B cell (primary cell): ENCODE results near the gene SPTY2D1. TPM values are rescaled to one million over a fixed set of nuclear protein-coding genes. Genes with fewer than 3 reads are reported as not detected.
"Not testable (repeated sequence)": the region's sequence is repeated elsewhere in the genome, so short reads cannot be mapped to it uniquely, and the experiment has no call there.

Experiments used
- ATAC-seq: fragments of 200-7000 bp; cut with Tn5 transposase; one replicate; pipeline ENCODE4 v1.10.0; 2021; ENCODE audit warnings: low read depth, mild to moderate bottlenecking, moderate number of reproducible peaks, moderate library complexity
- CTCF ChIA-PET: fragments of 350-600 bp; sonication (Branson Sonifier 250); formaldehyde crosslinking; loops from one replicate; lab custom pipeline; 2021; ENCODE audit warnings: antibody characterized with exemption, inconsistent platforms; lab: Charles Lee
- POLR2A ChIA-PET: fragments of 350-600 bp; sonication (Branson Sonifier 250); formaldehyde crosslinking; loops from one replicate; lab custom pipeline; 2021; ENCODE audit warnings: antibody characterized with exemption; lab: Charles Lee
- DNase-seq: peaks from one replicate; pipeline ENCODE4 v3.0.0; 2013
- H2AFZ ChIP-seq: 2 replicates; pipeline ENCODE4 v1.6.1; 2012; ENCODE audit warnings: mild to moderate bottlenecking, low read depth, low read length; ENCODE audit not compliant: insufficient read depth, poor library complexity, severe bottlenecking
- H3K27ac ChIP-seq, 2 donors: 1 replicate in 1 of 2; 2 replicates in 1 of 2; pipeline ENCODE4 v1.5.1; 2012 to 2013; ENCODE audit warnings: low read length in 2 of 2, mild to moderate bottlenecking in 2 of 2, moderate library complexity in 1 of 2
- H3K27me3 ChIP-seq, 4 experiments: fragments of 200-600 bp in 1 of 4; sonication (generic) in 1 of 4; replicated peaks in 1 of 4; 1 replicate in 2 of 4; 2 replicates in 2 of 4; pipeline versions ENCODE4 v1.6.1 to v1.7.0; 2013 to 2016; ENCODE audit warnings: low read length in 3 of 4, mild to moderate bottlenecking in 2 of 4, mixed read lengths in 1 of 4, moderate library complexity in 1 of 4; ENCODE audit not compliant: insufficient read depth in 4 of 4, control insufficient read depth in 3 of 4; ENCODE audit errors: control extremely low read depth in 1 of 4
- H3K36me3 ChIP-seq, 2 experiments: replicated peaks in 1 of 2; 1 replicate in 1 of 2; 2 replicates in 1 of 2; pipeline versions ENCODE4 v1.6.1 to v1.7.1; 2013; ENCODE audit warnings: low read length in 1 of 2; ENCODE audit not compliant: insufficient read depth in 2 of 2, control insufficient read depth in 1 of 2; ENCODE audit errors: control extremely low read depth in 1 of 2, extremely low read depth in 1 of 2
- H3K4me1 ChIP-seq, 2 donors: fragments of 200-600 bp in 1 of 2; sonication (generic) in 1 of 2; 1 replicate in 1 of 2; 2 replicates in 1 of 2; pipeline versions ENCODE4 v1.5.1 to v1.6.1; 2013 to 2017; ENCODE audit warnings: low read length in 2 of 2; ENCODE audit not compliant: control insufficient read depth in 2 of 2, insufficient read depth in 2 of 2
- H3K4me2 ChIP-seq: replicated peaks from 2 replicates; pipeline ENCODE3; 2012; ENCODE audit warnings: mild to moderate bottlenecking, low read depth, low read length; ENCODE audit not compliant: poor library complexity, severe bottlenecking
- H3K4me3 ChIP-seq, 5 experiments: fragments of 200-600 bp in 1 of 5; sonication (generic) in 1 of 5; 1 replicate in 3 of 5; 2 replicates in 2 of 5; pipeline versions ENCODE4 v1.5.1 to v1.7.0; 2011 to 2016; ENCODE audit warnings: low read length in 4 of 5, mild to moderate bottlenecking in 4 of 5, low read depth in 2 of 5, control low read depth in 1 of 5, moderate library complexity in 1 of 5; ENCODE audit not compliant: insufficient read depth in 1 of 5; ENCODE audit errors: control extremely low read depth in 1 of 5, extremely low read depth in 1 of 5
- H3K79me2 ChIP-seq: fragments of 200-600 bp; sonication (generic); one replicate; pipeline ENCODE4 v1.6.0; 2016; ENCODE audit warnings: low read length; ENCODE audit not compliant: control insufficient read depth, insufficient read depth
- H3K9ac ChIP-seq: fragments of 200-600 bp; sonication (generic); 2 replicates; pipeline ENCODE4 v1.6.1; 2017; ENCODE audit warnings: mild to moderate bottlenecking, low read length, moderate library complexity
- H3K9me3 ChIP-seq, 3 donors: one replicate each; pipeline versions ENCODE4 v1.6.1 to v1.7.1; 2013; ENCODE audit warnings: low read length in 2 of 3; ENCODE audit not compliant: control insufficient read depth in 2 of 3, insufficient read depth in 1 of 3; ENCODE audit errors: control extremely low read depth in 1 of 3
- H4K20me1 ChIP-seq: 2 replicates; pipeline ENCODE4 v1.6.0; 2012; ENCODE audit warnings: mild to moderate bottlenecking, low read length; ENCODE audit not compliant: insufficient read depth, control insufficient read depth, poor library complexity, severe bottlenecking
- H3K27ac Mint-ChIP-seq: one replicate; pipeline ENCODE4 v1.8.0; 2021; ENCODE audit warnings: mixed read lengths
- H3K27me3 Mint-ChIP-seq: one replicate; pipeline ENCODE4 v1.8.0; 2021; ENCODE audit warnings: mixed read lengths
- H3K4me1 Mint-ChIP-seq: one replicate; pipeline ENCODE4 v1.8.0; 2021; ENCODE audit warnings: mixed read lengths
- H3K4me3 Mint-ChIP-seq: one replicate; pipeline ENCODE4 v1.8.0; 2021; ENCODE audit warnings: mixed read lengths
- H3K9me3 Mint-ChIP-seq: one replicate; pipeline ENCODE4 v1.8.0; 2022; ENCODE audit warnings: mixed read lengths; ENCODE audit not compliant: insufficient read depth
- EZH2 ChIP-seq: IDR thresholded peaks from 2 replicates; pipeline ENCODE4 v1.6.1; 2012; ENCODE audit warnings: borderline replicate concordance, low read depth, mild to moderate bottlenecking, moderate library complexity, low read length; ENCODE audit not compliant: insufficient read depth, poor library complexity, severe bottlenecking
- WGBS: methylation state at CpG from one replicate; pipeline ENCODE4 v1.1.5; 2013; ENCODE audit warnings: missing lambda C conversion rate; ENCODE audit not compliant: insufficient coverage; 5-methylcytosine and 5-hydroxymethylcytosine counted together
- intact Hi-C: fragments of 100-400 bp; cut with micrococcal nuclease; formaldehyde crosslinking; loops from one replicate; pipeline ENCODE4 v1.10.0; 2022
- polyA plus RNA-seq: library from polyadenylated mRNA; depleted of rRNA; stranded (reverse); fragments of >200 nt; gene quantifications from 2 replicates; pipeline ENCODE4 v1.2.3, GENCODE V29; 2012
- total RNA-seq, 2 donors: library from RNA; stranded (reverse); fragments of 120-200 nt in 1 of 2; gene quantifications; 1 replicate in 1 of 2; 2 replicates in 1 of 2; pipeline versions ENCODE4 v1.2.3 to v1.2.4, GENCODE V29; 2013 to 2022
- TF ChIP-seq, protein P1 (sequence below): fragments of 200-600 bp; IDR thresholded peaks from one replicate; pipeline ENCODE4 v1.8.0; 2022; ENCODE audit warnings: antibody characterized with exemption, mild to moderate bottlenecking

The SPTY2D1 gene
- total and polyA plus RNA-seq, 2 donors (not counting 1 experiment from before 2014, with no cell fraction given) = 4.7 to 17.8 TPM

DNA sequence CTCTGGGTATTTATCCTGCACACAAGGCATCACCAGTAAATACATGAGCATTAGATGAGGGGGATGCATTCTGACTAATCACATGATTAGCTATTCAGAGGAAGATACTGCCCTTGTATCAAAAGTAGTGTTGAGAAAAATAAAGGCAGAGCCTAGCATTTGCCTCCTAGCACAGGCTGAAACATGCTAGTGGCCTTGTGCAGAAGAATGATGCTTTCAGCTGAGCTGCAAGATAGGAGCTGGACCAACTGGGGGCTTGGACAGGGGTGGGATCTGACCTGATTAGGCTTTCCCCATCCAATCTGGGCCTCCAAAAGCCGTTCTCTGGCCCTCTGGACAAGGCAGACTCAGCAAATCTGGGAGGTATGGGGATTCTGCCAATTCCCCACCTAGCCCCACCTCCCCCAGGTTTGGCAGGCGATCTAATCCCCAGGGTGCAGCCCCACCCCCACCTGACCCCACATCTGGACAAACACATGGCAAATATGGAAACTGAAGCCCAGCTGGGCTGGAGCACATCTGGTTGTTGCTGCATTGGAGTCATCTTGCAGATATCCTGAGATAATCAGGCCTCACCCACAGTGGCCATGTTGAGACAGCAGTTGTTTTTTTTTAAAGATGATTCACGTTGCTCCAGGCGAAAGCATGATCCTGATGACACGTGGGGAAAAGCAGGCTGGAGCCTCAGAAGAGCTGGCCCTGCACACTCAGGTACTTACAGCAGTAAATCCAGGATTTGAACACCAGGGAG is 39.0 kb downstream of the SPTY2D1 start:
- no peaks in the 10 kb centered on the region for H3K27me3 ChIP-seq
- no peak overlapping the region for H3K9ac ChIP-seq
- H3K27me3 Mint-ChIP-seq = no peaks in the 10 kb centered on the region
- no peak overlapping the region for H3K27ac ChIP-seq
- no peaks in the 10 kb centered on the region for H3K9me3 Mint-ChIP-seq
- ChIA-PET CTCF (no interaction called here), POLR2A (no interaction called here)
- no peaks in the 10 kb centered on the region for H3K9me3 ChIP-seq
- no peaks in the 10 kb centered on the region for H3K36me3 ChIP-seq
- intact Hi-C loops = no loop called here
- H3K4me3 ChIP-seq = no peak overlapping the region
- H3K4me1 Mint-ChIP-seq = peaks cover 1% of the 10 kb centered on the region
- H4K20me1 ChIP-seq = no peaks in the 10 kb centered on the region
- TF ChIP-seq, protein P1, sequence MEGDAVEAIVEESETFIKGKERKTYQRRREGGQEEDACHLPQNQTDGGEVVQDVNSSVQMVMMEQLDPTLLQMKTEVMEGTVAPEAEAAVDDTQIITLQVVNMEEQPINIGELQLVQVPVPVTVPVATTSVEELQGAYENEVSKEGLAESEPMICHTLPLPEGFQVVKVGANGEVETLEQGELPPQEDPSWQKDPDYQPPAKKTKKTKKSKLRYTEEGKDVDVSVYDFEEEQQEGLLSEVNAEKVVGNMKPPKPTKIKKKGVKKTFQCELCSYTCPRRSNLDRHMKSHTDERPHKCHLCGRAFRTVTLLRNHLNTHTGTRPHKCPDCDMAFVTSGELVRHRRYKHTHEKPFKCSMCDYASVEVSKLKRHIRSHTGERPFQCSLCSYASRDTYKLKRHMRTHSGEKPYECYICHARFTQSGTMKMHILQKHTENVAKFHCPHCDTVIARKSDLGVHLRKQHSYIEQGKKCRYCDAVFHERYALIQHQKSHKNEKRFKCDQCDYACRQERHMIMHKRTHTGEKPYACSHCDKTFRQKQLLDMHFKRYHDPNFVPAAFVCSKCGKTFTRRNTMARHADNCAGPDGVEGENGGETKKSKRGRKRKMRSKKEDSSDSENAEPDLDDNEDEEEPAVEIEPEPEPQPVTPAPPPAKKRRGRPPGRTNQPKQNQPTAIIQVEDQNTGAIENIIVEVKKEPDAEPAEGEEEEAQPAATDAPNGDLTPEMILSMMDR = no peak
- TF ChIP-seq EZH2 = no peak
- no peaks in the 10 kb centered on the region for H3K79me2 ChIP-seq
- WGBS = 95% methylated on average over 4 of the region's 5 CpGs
- H2AFZ ChIP-seq = no peak overlapping the region
- H3K4me2 ChIP-seq = no peak overlapping the region
- H3K27ac Mint-ChIP-seq = no peak overlapping the region
- ATAC-seq (no peak), DNase-seq (no peak)
- no peak overlapping the region for H3K4me3 Mint-ChIP-seq
- H3K4me1 ChIP-seq = no peaks in the 10 kb centered on the region

DNA sequence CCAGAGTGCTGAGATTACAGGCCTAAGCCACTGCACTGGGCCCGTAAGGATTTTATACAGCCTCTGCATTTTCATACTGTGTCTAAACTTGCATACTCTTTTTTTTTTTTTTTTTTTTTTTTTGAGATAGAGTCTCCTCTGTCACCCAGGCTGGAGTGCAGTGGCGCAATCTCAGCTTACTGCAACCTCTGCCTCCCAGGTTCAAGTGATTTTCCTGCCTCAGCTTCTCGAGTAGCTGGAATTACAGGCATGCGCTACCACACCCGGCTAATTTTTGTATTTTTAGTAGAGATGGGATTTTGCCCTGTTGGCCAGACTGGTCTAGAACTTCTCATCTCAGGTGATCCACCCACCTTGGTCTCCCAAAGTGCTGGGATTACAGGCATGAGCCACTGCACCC is 40.1 kb downstream of the SPTY2D1 start:
- H3K27ac Mint-ChIP-seq, H3K4me3 Mint-ChIP-seq, H3K4me1 ChIP-seq, H2AFZ ChIP-seq, H3K27me3 Mint-ChIP-seq, H3K4me1 Mint-ChIP-seq, intact Hi-C loops, H3K36me3 ChIP-seq, H3K27ac ChIP-seq, CTCF ChIA-PET, H3K4me3 ChIP-seq, H4K20me1 ChIP-seq, H3K9ac ChIP-seq, H3K27me3 ChIP-seq, DNase-seq, ATAC-seq, H3K9me3 Mint-ChIP-seq, H3K4me2 ChIP-seq, H3K9me3 ChIP-seq, H3K79me2 ChIP-seq: not testable (repeated sequence)
- WGBS = no CpG with 5 or more reads among the region's 5 CpGs
- POLR2A ChIA-PET = interaction anchor here (0.7 kb wide), 1 partner anchor 88 kb away, joined by 6 read pairs; no protein-coding TSS in a partner anchor
